HepG2 (cell line): ENCODE measurements around the gene AKAP12. TPM values are rescaled to one million over a fixed set of nuclear protein-coding genes. Genes with fewer than 3 reads are reported as not detected.

Experiments used
- ATAC-seq: fragments of 200-7000 bp; cut with Tn5 transposase; 3 replicates; pipeline ENCODE4 v1.9.1; 2020; ENCODE audit warnings: mild to moderate bottlenecking, moderate library complexity
- BruUV-seq: library from RNA; stranded (reverse); fragments of 400-500 nt; replicated peaks from 2 replicates; lab custom pipeline; 2021; lab: Mats Ljungman, UMichigan
- CTCF ChIA-PET: fragments of 300-600 bp; formaldehyde crosslinking; extraction: SDS; loops from one replicate; lab custom pipeline; 2021; ENCODE audit warnings: low total read pairs, inconsistent platforms, low intra/inter-chr PET ratio; lab: Yijun Ruan, JAX
- POLR2A ChIA-PET: fragments of 350-600 bp; sonication (Branson Sonifier 250); formaldehyde crosslinking; loops from one replicate; lab custom pipeline; 2020; ENCODE audit warnings: antibody characterized with exemption, inconsistent platforms; lab: Yijun Ruan, JAX
- DNase-seq: peaks from one replicate; pipeline ENCODE4 v3.0.0-alpha.2; 2015; ENCODE audit warnings: low spot score
- FAIRE-seq: peaks from 3 replicates; lab custom pipeline; 2011; peaks lifted over from hg19 to GRCh38; lab: Jason Lieb, UNC
- H2AFZ ChIP-seq: one replicate; pipeline ENCODE4 v1.6.1; 2011; ENCODE audit warnings: low read length, inconsistent platforms
- H3K27ac ChIP-seq: fragments of 300-600 bp; 3 replicates; pipeline ENCODE4 v1.8.0; 2011; ENCODE audit warnings: mixed run types, mild to moderate bottlenecking, mixed read lengths, low read length, inconsistent platforms; ENCODE audit not compliant: insufficient read depth; ENCODE audit errors: extremely low read length
- H3K27me3 ChIP-seq, 2 experiments: fragments of 200-600 bp in 1 of 2; 2 replicates in 1 of 2; 3 replicates in 1 of 2; pipeline versions ENCODE4 v1.6.0 to v1.8.0; 2011; ENCODE audit warnings: low read length in 2 of 2, mild to moderate bottlenecking in 2 of 2, moderate library complexity in 2 of 2, inconsistent platforms in 1 of 2; ENCODE audit not compliant: insufficient read depth in 2 of 2, control insufficient read depth in 1 of 2
- H3K36me3 ChIP-seq, 2 experiments: fragments of 200-600 bp in 1 of 2; replicated peaks in 1 of 2; 2 replicates in 1 of 2; 3 replicates in 1 of 2; pipeline versions ENCODE4 v1.5.1 to v1.8.0; 2011; ENCODE audit warnings: low read length in 2 of 2, inconsistent platforms in 1 of 2; ENCODE audit not compliant: insufficient read depth in 2 of 2, control insufficient read depth in 1 of 2
- H3K4me1 ChIP-seq: 2 replicates; pipeline ENCODE4 v1.5.1; 2012; ENCODE audit warnings: low read length, inconsistent platforms; ENCODE audit not compliant: insufficient read depth
- H3K4me2 ChIP-seq: 2 replicates; pipeline ENCODE4 v1.6.0; 2011; ENCODE audit warnings: low read depth, low read length, inconsistent platforms
- H3K4me3 ChIP-seq, 3 experiments: fragments of 200-600 bp in 1 of 3; sonication (generic), shearing (Covaris generic) in 1 of 3; replicated peaks in 1 of 3; 2 replicates each; pipeline ENCODE4 v1.5.1; 2011 to 2016; ENCODE audit warnings: low read length in 3 of 3, inconsistent platforms in 2 of 3, low read depth in 2 of 3, mild to moderate bottlenecking in 2 of 3, control low read depth in 1 of 3, mixed read lengths in 1 of 3; ENCODE audit not compliant: insufficient read depth in 1 of 3
- H3K79me2 ChIP-seq: one replicate; pipeline ENCODE4 v1.6.1; 2011; ENCODE audit warnings: low read length, inconsistent platforms; ENCODE audit not compliant: insufficient read depth
- H3K9ac ChIP-seq: 2 replicates; pipeline ENCODE4 v1.6.0; 2011; ENCODE audit warnings: mild to moderate bottlenecking, low read depth, low read length, inconsistent platforms; ENCODE audit not compliant: insufficient read depth
- H3K9me3 ChIP-seq: 2 replicates; pipeline ENCODE4 v1.5.1; 2012; ENCODE audit warnings: mild to moderate bottlenecking, low read length
- H4K20me1 ChIP-seq: 2 replicates; pipeline ENCODE4 v1.6.0; 2011; ENCODE audit warnings: inconsistent platforms, mild to moderate bottlenecking, low read length, moderate library complexity; ENCODE audit not compliant: insufficient read depth
- NR2F1 ChIP-seq, 2 experiments: fragments of 450-650 bp in 1 of 2; formaldehyde crosslinking in 1 of 2; IDR thresholded peaks; 2 replicates each; pipeline versions ENCODE4 v1.5.0 to v1.6.1; 2016 to 2020; ENCODE audit warnings: mild to moderate bottlenecking in 1 of 2, missing compliant biosample characterization in 1 of 2, missing genetic modification reagents in 1 of 2, moderate library complexity in 1 of 2
- PHF5A ChIP-seq: IDR thresholded peaks from one replicate; pipeline ENCODE4 v1.6.1; 2018; ENCODE audit warnings: low read depth, missing genetic modification reagents; ENCODE audit not compliant: unreplicated experiment
- RNF2 ChIP-seq: fragments of 450-650 bp; conservative IDR thresholded peaks from 2 replicates; pipeline ENCODE4 v1.6.1; 2016; ENCODE audit warnings: low read depth
- ZNF318 ChIP-seq: sonication (generic); formaldehyde crosslinking; IDR thresholded peaks from 2 replicates; pipeline ENCODE4 v1.4.0; 2020; ENCODE audit warnings: mild to moderate bottlenecking, missing genetic modification reagents
- ZNF7 ChIP-seq: IDR thresholded peaks from 2 replicates; pipeline ENCODE4 v1.6.1; 2016; ENCODE audit warnings: missing biosample characterization, missing genetic modification reagents
- WGBS: methylation state at CpG from one replicate; pipeline ENCODE4 v1.1.6; 2017; ENCODE audit warnings: low lambda C conversion rate; 5-methylcytosine and 5-hydroxymethylcytosine counted together
- in situ Hi-C: cut with HindIII; loops from 2 replicates; pipeline ENCODE4 v1.10.0; 2017; ENCODE audit warnings: low pct_unique_long_range_greater_than_20kb; ENCODE audit not compliant: extremely low pct_ligation_motif_present
- intact Hi-C: fragments of 100-400 bp; cut with micrococcal nuclease; formaldehyde crosslinking; loops from one replicate; pipeline ENCODE4 v1.10.0; 2022; ENCODE audit not compliant: unreplicated experiment
- polyA plus RNA-seq, 8 experiments: library from polyadenylated mRNA; depleted of rRNA in 3 of 8; stranded (reverse) in 7 of 8; unstranded in 1 of 8; fragments of >200 nt; fragmentation: Illumina TruSeq in 4 of 8; extraction: Trizol in 4 of 8; gene quantifications; 2 replicates each; pipeline versions ENCODE4 v1.2.1 to v1.2.3, GENCODE V29; 2011 to 2016; ENCODE audit warnings: low read depth in 4 of 8, missing spikeins in 1 of 8, mixed read lengths in 1 of 8; ENCODE audit not compliant: insufficient read depth in 1 of 8
- total RNA-seq, 5 experiments: library from RNA; depleted of rRNA; stranded (reverse); fragments of >200 nt; fragmentation: Illumina TruSeq; extraction: Trizol; gene quantifications; 2 replicates each; pipeline ENCODE4 v1.2.3, GENCODE V29; 2016; ENCODE audit warnings: low read depth in 1 of 5

Gene AKAP12
- total and polyA plus RNA-seq, 2 of the 13 experiments (the other 11 are each of a cell fraction or from before 2014, with no cell fraction given), result 10.6 to 19.0 TPM

DNA sequence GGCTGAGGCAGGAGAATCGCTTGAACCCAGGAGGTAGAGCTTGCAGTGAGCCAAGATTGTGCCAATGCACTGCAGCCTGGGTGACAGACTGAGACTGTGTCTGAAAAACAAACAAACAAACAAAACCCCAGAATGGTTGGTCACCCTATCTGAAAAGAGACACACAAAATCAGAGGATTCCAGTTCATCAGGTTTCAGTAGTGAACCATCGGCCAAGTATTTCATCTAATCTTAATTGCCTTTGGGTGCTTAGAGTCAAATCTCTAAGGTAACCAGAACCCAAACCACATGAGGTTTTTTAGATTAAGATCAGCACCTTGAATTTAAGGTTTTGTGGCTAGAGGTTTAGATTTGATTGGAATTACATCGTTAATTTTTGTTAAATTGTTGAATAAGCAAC, 159.9 kb downstream of the AKAP12 start (continued):
- TF ChIP-seq PHF5A, result no peak
- no peak for TF ChIP-seq ZNF318
- TF ChIP-seq NR2F1 (CRISPR knock-in tag; IDR thresholded peaks at IDR 0.05), result no peak

DNA sequence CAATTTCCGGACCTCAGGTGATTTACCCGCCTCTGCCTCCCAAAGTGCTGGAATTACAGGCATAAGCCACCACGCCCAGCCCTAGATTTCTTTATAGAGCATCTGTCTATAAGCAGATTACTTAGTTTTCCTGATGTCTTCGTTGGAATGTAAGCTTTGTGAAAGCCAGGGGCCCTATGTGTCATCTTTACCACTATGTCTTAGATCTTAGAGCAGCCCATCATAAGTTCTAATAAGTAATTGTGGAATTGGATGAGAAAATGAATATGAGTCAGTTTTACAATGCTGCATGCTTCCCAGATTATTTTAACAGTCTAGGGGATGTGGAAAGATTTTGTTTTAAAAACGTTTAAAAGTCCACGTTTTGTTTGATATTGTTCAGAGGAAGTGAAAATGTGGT, 160.7 kb downstream of the AKAP12 start:
- WGBS, result 75% methylated on average over 6 of the region's 6 CpGs
- Histone ChIP-seq H3K27ac (no peak overlapping the region), H3K4me1 (peaks cover 25% of the 10 kb centered on the region), H3K4me3 (no peak overlapping the region), H3K9me3 (no peaks in the 10 kb centered on the region), H3K36me3 (peaks cover 5 to 7% of the 10 kb centered on the region in 2 experiments; a peak in 4 of 5 replicates), H3K4me2 (no peak overlapping the region), H3K9ac (no peak overlapping the region), H4K20me1 (no peaks in the 10 kb centered on the region; the same call in 1 of the 2 replicates), H3K79me2 (peaks cover 70% of the 10 kb centered on the region), H3K27me3 (no peaks in the 10 kb centered on the region), H2AFZ (no peak overlapping the region)
- intact Hi-C loops (no loop called here), in situ Hi-C loops (no loop called here)
- ChIA-PET CTCF (no interaction called here), POLR2A (interaction anchor here (1.1 kb wide), 2 partner anchors 10 to 11 kb away, joined by 3 read pairs; no protein-coding TSS in a partner anchor)
- FAIRE-seq (no peak), ATAC-seq (no peak), DNase-seq (no peak)
- TF ChIP-seq ZNF7 (no peak), RNF2 (no peak)
- no TSS peak for BruUV-seq
